ENCODE measurements around the gene DNAH6. TPM values are rescaled to one million over a fixed set of nuclear protein-coding genes. Genes with fewer than 3 reads are reported as not detected.

DNAH6 gene
- total and polyA plus RNA-seq, 2 of the 8 experiments (the other 6 are each of a cell fraction or from before 2014, with no cell fraction given) = 0.06 to 0.43 TPM

GRCh38 chr2:84861539-84861938 is 345.2 kb downstream of the DNAH6 start:
- Histone ChIP-seq H2BK5ac (ENCODE audit: low read depth, low read length) (no peak overlapping the region), H3K36me3 (ENCODE audit: control insufficient read depth in 2 of 4, insufficient read depth in 4 of 4, low read length in 3 of 4) (no peaks in the 10 kb centered on the region), H4K8ac (ENCODE audit: extremely low read depth, insufficient read depth, low read length) (no peak overlapping the region; the same call in 1 of the 2 replicates), H3K56ac (replicated peaks; ENCODE audit: insufficient read length, low read depth, low read length) (no peak overlapping the region), H3K9me3 (ENCODE audit: insufficient read depth in 2 of 2, low read depth in 1 of 2, low read length in 1 of 2) (no peaks in the 10 kb centered on the region), H4K5ac (ENCODE audit: insufficient read length, low read depth, low read length) (no peak overlapping the region), H3K27me3 (replicated peaks in 1 of 4; ENCODE audit: control insufficient read depth in 3 of 4, extremely low read depth in 1 of 4, insufficient read depth in 3 of 4, low read length in 3 of 4) (peaks cover 9 to 12% (median 10%) of the 10 kb centered on the region in 4 experiments), H3K9ac (replicated peaks in 1 of 4; ENCODE audit: extremely low read depth in 1 of 4, low read depth in 3 of 4, low read length in 3 of 4) (no peak overlapping the region), H3K4ac (replicated peaks; ENCODE audit: insufficient read length, low read depth, low read length) (no peak overlapping the region), H2BK15ac (ENCODE audit: low read length) (no peak overlapping the region), H2AFZ (ENCODE audit: low read length) (no peak overlapping the region), H3K14ac (ENCODE audit: insufficient read length) (no peak overlapping the region), H3K4me2 (ENCODE audit: insufficient read depth in 1 of 2, low read depth in 2 of 2, low read length in 2 of 2) (no peak overlapping the region; a peak in 1 of 4 replicates), H3K79me1 (ENCODE audit: low read depth, low read length) (no peaks in the 10 kb centered on the region; the same call in none of the 2 replicates), H3K79me2 (ENCODE audit: control insufficient read depth in 1 of 2, insufficient read depth in 2 of 2, low read length in 2 of 2) (no peaks in the 10 kb centered on the region; a peak in 1 of 4 replicates), H3K23ac (ENCODE audit: insufficient read length) (no peak overlapping the region), H4K20me1 (replicated peaks in 1 of 2; ENCODE audit: control insufficient read depth in 1 of 2, insufficient read depth in 2 of 2, low read length in 2 of 2) (no peaks in the 10 kb centered on the region), H3K23me2 (ENCODE audit: low read depth, low read length) (no peaks in the 10 kb centered on the region), H2BK12ac (ENCODE audit: low read depth, low read length) (no peak overlapping the region), H2AK5ac (ENCODE audit: low read depth, low read length) (no peak overlapping the region), H3K4me3 (ENCODE audit: extremely low read depth in 1 of 4, insufficient read depth in 2 of 4, low read depth in 3 of 4, low read length in 4 of 4) (no peak overlapping the region), H4K91ac (replicated peaks; ENCODE audit: insufficient read length, low read length) (no peak overlapping the region), H3K18ac (ENCODE audit: extremely low read depth, low read length) (no peak overlapping the region), H3K27ac (ENCODE audit: low read depth, low read length) (no peak overlapping the region), H2BK20ac (ENCODE audit: low read length) (no peak overlapping the region), H3K4me1 (replicated peaks in 1 of 4; ENCODE audit: control insufficient read depth in 3 of 4, insufficient read depth in 4 of 4, low read length in 3 of 4) (peaks cover 0 to 6% (median 5%) of the 10 kb centered on the region in 4 experiments), H2BK120ac (replicated peaks; ENCODE audit: low read depth, low read length) (no peak overlapping the region)
- ChIA-PET CTCF (ENCODE audit: partially characterized antibody) (interaction anchor here (0.5 to 3.0 kb wide), 12 partner anchors 9 to 335 kb away, joined by 3 to 18 read pairs (median 4); no protein-coding TSS in a partner anchor), POLR2A (ENCODE audit: partially characterized antibody) (interaction anchor here (1.2 kb wide), 1 partner anchor 19 kb away, joined by 4 read pairs; the partner anchor contains the start of gene TRABD2A)
- 83% methylated on average over 6 of the region's 6 CpGs; no CpG with 5 or more reads in 1 of the 2 experiments for WGBS, 2 experiments (ENCODE audit: extremely low coverage in 1 of 2, insufficient coverage in 1 of 2, insufficient read length in 1 of 2, insufficient replicate concordance in 2 of 2, low coverage in 1 of 2, low lambda C conversion rate in 2 of 2, missing lambda C conversion rate in 1 of 2)
- FAIRE-seq (no peak), DNase-seq (ENCODE audit: low read depth in 1 of 2, low spot score in 2 of 2) (no peak)
